Tibial nerve (tissue), 4 donors: ENCODE results near the gene NUP188.

Source experiments
- CTCF ChIP-seq, 5 experiments: fragments of 200-600 bp in 3 of 5; fragments of 450-650 bp in 2 of 5; sonication (generic) in 3 of 5; IDR thresholded peaks; one replicate each; pipeline ENCODE4 v1.5.1; 2016 to 2019; ENCODE audit warnings: antibody characterized with exemption in 5 of 5, mild to moderate bottlenecking in 3 of 5, moderate library complexity in 2 of 5
- EP300 ChIP-seq, 2 donors: sonication (generic); formaldehyde crosslinking; IDR thresholded peaks; one replicate each; pipeline ENCODE4 v1.6.1; 2017; ENCODE audit warnings: antibody characterized with exemption in 2 of 2, mild to moderate bottlenecking in 1 of 2
- POLR2A ChIP-seq, 2 donors: fragments of 450-650 bp; IDR thresholded peaks; one replicate each; pipeline ENCODE4 v1.6.1; 2017; ENCODE audit warnings: antibody characterized with exemption in 2 of 2, mild to moderate bottlenecking in 2 of 2, moderate library complexity in 2 of 2

- no peak for TF ChIP-seq CTCF (IDR thresholded peaks at IDR 0.05)
- TF ChIP-seq POLR2A (IDR thresholded peaks at IDR 0.05), result no peak
- TF ChIP-seq EP300 (IDR thresholded peaks at IDR 0.05), result no peak
Measured at GRCh38 chr9:129023908-129024233, 76.4 kb downstream of the NUP188 start.
